Nephron (organoid): Measurements from ENCODE around the gene XYLB.

Source experiments
- H3K27ac Mint-ChIP-seq, 3 experiments: 2 replicates each; pipeline ENCODE4 v1.8.0; 2020; ENCODE audit warnings: mixed read lengths in 3 of 3, mild to moderate bottlenecking in 2 of 3, moderate library complexity in 1 of 3
- H3K27me3 Mint-ChIP-seq: 2 replicates; pipeline ENCODE4 v1.8.0; 2021; ENCODE audit warnings: low read depth, mild to moderate bottlenecking, moderate library complexity, mixed read lengths
- H3K36me3 Mint-ChIP-seq: 2 replicates; pipeline ENCODE4 v1.8.0; 2020; ENCODE audit warnings: low read depth, mixed read lengths
- H3K4me1 Mint-ChIP-seq: 2 replicates; pipeline ENCODE4 v1.8.0; 2020; ENCODE audit warnings: mixed read lengths
- H3K4me3 Mint-ChIP-seq, 3 experiments: 2 replicates each; pipeline ENCODE4 v1.8.0; 2020; ENCODE audit warnings: mild to moderate bottlenecking in 3 of 3, mixed read lengths in 3 of 3, moderate library complexity in 2 of 3
- H3K9me3 Mint-ChIP-seq: 2 replicates; pipeline ENCODE4 v1.8.0; 2020; ENCODE audit warnings: mixed read lengths
- TF ChIP-seq, protein P1 (sequence below), 3 experiments: fragments of 200-600 bp; sonication (generic); IDR thresholded peaks; one replicate each; pipeline ENCODE4 v1.5.0; 2021; ENCODE audit warnings: antibody characterized with exemption in 3 of 3; ENCODE audit not compliant: unreplicated experiment in 3 of 3

Gene XYLB

DNA sequence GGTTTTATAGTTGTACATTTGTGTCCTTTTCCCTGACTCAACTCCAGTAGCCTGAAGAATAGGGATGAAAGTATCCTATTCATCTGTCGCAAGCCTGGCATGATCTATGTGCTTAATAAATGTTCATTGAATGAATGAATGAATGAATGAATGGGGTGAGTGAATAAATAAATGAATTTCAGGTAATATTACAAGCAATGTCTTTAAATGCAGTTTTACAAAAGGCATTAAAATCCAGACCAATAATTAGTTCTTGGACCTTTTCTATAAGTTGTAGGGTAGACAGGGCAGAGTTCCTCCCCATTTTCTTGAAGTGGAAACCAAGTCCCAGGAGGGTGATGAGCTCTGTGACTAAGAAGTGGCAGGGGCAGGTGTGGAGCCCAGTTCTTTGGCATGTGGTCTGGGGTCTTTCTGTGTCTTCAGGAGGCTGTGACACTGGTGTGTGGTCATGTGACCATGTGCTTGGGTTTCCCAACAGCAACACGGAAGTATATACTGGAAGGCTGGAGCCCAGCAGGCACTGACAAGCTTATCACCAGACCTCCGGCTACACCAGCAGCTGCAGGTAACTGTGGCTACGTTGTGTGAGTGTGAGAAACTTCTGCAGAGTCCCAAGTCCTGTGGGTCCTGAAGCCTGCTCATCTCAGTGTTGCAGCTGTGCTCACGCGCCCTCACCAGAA lies 18.3 kb downstream of the XYLB start:
- H3K27ac Mint-ChIP-seq, result no peak overlapping the region
- H3K36me3 Mint-ChIP-seq, result peaks cover 22% of the 10 kb centered on the region
- no peaks in the 10 kb centered on the region for H3K4me1 Mint-ChIP-seq
- TF ChIP-seq, protein P1, sequence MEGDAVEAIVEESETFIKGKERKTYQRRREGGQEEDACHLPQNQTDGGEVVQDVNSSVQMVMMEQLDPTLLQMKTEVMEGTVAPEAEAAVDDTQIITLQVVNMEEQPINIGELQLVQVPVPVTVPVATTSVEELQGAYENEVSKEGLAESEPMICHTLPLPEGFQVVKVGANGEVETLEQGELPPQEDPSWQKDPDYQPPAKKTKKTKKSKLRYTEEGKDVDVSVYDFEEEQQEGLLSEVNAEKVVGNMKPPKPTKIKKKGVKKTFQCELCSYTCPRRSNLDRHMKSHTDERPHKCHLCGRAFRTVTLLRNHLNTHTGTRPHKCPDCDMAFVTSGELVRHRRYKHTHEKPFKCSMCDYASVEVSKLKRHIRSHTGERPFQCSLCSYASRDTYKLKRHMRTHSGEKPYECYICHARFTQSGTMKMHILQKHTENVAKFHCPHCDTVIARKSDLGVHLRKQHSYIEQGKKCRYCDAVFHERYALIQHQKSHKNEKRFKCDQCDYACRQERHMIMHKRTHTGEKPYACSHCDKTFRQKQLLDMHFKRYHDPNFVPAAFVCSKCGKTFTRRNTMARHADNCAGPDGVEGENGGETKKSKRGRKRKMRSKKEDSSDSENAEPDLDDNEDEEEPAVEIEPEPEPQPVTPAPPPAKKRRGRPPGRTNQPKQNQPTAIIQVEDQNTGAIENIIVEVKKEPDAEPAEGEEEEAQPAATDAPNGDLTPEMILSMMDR (IDR thresholded peaks at IDR 0.05; ENCODE audit: unreplicated experiment in 3 of 3), result no peak
- no peaks in the 10 kb centered on the region for H3K9me3 Mint-ChIP-seq
- no peak overlapping the region for H3K4me3 Mint-ChIP-seq
- no peaks in the 10 kb centered on the region for H3K27me3 Mint-ChIP-seq

DNA sequence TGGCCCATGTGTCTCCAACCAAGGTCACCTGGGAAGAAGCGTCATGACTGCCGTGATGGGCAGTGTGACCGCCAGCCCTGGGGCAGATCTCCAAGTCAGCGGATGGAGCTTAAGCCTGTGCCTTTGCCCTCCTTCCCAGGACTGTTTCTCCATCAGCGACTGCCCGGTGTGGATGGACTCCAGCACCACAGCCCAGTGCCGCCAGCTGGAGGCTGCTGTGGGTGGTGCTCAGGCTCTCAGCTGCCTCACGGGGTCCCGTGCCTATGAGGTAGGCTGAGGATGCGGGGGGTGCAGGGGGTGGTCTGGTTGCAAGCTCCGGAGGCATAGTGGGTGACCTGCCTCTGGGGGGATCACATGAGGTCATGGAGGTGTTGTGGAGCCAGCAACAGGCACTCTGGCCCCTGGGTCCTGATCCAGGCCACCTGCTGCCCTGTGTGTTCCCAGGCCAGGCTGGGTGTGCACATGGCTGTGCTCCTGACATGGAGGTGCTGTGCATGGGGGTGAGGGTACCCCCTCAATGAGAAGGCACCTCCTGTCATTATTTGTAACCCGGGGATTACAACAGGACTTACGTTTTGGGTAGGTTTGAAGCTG lies 19.0 kb downstream of the XYLB start:
- H3K27me3 Mint-ChIP-seq, result no peaks in the 10 kb centered on the region
- H3K4me1 Mint-ChIP-seq, result no peaks in the 10 kb centered on the region
- TF ChIP-seq, protein P1 (IDR thresholded peaks at IDR 0.05; ENCODE audit: unreplicated experiment in 3 of 3), result no peak

DNA sequence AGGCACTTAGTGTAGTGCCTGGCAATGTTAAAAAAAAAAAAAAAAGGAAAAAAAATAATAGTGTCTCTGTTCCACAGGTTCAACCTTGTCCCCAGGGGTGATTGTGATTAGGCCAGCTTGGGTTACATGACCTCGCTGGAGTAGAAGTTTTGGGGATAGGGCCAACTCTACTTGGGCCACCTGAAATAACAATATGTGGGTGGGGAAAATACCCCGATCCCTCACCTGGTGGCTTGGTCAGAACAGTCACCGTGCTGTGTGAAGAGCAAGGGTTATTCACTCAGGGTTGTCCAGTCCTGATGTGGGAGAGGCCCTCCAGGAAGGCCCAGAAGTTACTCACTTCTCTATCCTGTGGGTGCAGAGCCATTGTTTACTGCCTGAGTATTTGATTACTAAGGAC lies 19.5 kb downstream of the XYLB start:
- Mint-ChIP-seq H3K4me3 (no peak overlapping the region), H3K9me3 (no peaks in the 10 kb centered on the region), H3K27me3 (no peaks in the 10 kb centered on the region), H3K36me3 (peaks cover 27% of the 10 kb centered on the region), H3K4me1 (no peaks in the 10 kb centered on the region), H3K27ac (no peak overlapping the region)
- TF ChIP-seq, protein P1 (IDR thresholded peaks at IDR 0.05; ENCODE audit: unreplicated experiment in 3 of 3), result no peak

More for the DNA sequence above, 19.0 kb downstream of the XYLB start:
- H3K9me3 Mint-ChIP-seq, result no peaks in the 10 kb centered on the region
- no peak overlapping the region for H3K27ac Mint-ChIP-seq
- H3K36me3 Mint-ChIP-seq, result peaks cover 27% of the 10 kb centered on the region
- no peak overlapping the region for H3K4me3 Mint-ChIP-seq

DNA sequence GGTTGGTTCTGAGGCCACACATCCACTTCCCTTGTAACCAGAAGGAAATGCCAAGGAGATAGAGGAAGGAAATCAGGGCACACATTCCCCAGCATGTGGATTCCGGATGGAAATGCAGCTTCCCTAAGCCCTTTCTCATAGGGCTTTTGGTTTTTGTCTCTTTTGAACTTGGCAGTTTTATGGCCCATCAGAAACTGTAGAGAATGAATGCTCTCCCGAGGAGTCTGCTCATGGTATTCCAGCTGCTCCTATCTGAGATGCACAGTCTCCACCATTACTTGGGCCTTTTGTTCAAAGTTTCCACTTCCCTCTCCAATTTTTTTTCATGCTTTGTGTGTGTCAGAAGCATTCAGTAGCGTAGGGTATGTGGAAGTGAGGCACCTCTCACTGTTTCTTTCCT lies 21.2 kb downstream of the XYLB start:
- H3K4me1 Mint-ChIP-seq, result no peaks in the 10 kb centered on the region
- no peaks in the 10 kb centered on the region for H3K27me3 Mint-ChIP-seq
- H3K36me3 Mint-ChIP-seq, result peaks cover 32% of the 10 kb centered on the region
- no peak overlapping the region for H3K27ac Mint-ChIP-seq
- H3K9me3 Mint-ChIP-seq, result no peaks in the 10 kb centered on the region
- TF ChIP-seq, protein P1 (IDR thresholded peaks at IDR 0.05; ENCODE audit: unreplicated experiment in 3 of 3), result no peak
- no peak overlapping the region for H3K4me3 Mint-ChIP-seq

DNA sequence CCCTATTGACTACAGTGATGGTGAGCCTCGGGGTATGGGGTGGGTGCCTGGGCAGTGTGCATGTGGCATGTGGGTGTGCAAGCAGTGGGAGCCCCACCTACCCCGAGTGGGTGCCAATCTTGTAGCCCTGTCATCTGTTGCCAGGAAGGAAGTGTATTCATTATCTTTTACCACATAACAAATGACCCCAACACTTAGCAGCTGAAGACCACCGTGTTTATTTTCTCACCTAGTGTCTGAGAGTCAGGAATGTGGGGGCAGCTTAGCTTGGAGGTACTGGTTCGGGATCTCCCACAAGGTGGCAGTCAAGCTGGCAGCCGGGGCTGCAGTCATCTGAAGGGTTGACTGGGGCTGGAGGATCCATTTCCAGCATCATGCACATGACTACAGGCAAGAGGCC lies 21.7 kb downstream of the XYLB start:
- no peaks in the 10 kb centered on the region for H3K27me3 Mint-ChIP-seq
- H3K4me3 Mint-ChIP-seq, result no peak overlapping the region
- no peaks in the 10 kb centered on the region for H3K9me3 Mint-ChIP-seq
- H3K27ac Mint-ChIP-seq, result no peak overlapping the region
- no peaks in the 10 kb centered on the region for H3K4me1 Mint-ChIP-seq
- TF ChIP-seq, protein P1 (IDR thresholded peaks at IDR 0.05; ENCODE audit: unreplicated experiment in 3 of 3), result no peak
- H3K36me3 Mint-ChIP-seq, result peaks cover 34% of the 10 kb centered on the region

DNA sequence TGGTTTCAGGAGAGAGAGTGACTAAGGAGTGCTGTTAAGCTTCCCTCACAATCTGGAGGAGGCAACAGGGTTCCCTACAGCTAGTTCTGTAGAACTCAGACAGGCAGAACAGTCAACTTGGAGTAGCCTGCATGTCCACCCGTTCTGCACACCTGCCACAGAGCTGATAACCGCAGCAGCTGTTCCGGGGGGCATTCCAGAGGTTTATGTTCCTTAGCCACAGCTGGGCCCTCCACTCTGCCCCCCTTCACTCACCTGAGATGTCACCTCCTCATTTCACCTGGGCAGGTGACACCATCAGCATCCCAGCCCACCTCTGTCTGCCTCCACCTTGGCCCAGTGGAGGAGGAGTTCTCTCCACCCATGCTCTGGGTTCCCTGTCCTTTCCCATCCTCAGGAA lies 22.6 kb downstream of the XYLB start:
- TF ChIP-seq, protein P1 (IDR thresholded peaks at IDR 0.05; ENCODE audit: unreplicated experiment in 3 of 3), result no peak
- no peaks in the 10 kb centered on the region for H3K9me3 Mint-ChIP-seq
- no peaks in the 10 kb centered on the region for H3K27me3 Mint-ChIP-seq
- H3K4me3 Mint-ChIP-seq, result no peak overlapping the region
- peaks cover 34% of the 10 kb centered on the region for H3K36me3 Mint-ChIP-seq
- H3K27ac Mint-ChIP-seq, result no peak overlapping the region
- no peaks in the 10 kb centered on the region for H3K4me1 Mint-ChIP-seq
